CD14-positive monocyte (primary cell): ENCODE data around the gene ZNF511. TPM values are rescaled to one million over a fixed set of nuclear protein-coding genes. Genes with fewer than 3 reads are reported as not detected.

Source experiments
- DNase-seq, 3 donors: peaks; one replicate each; pipeline ENCODE4 v3.0.0-alpha.2; 2011 to 2022
- H2AFZ ChIP-seq: 2 replicates; pipeline ENCODE4 v1.6.0; 2012; ENCODE audit warnings: mild to moderate bottlenecking, low read depth, low read length, inconsistent platforms; ENCODE audit not compliant: insufficient read depth, poor library complexity, severe bottlenecking
- H3K27ac ChIP-seq, 2 donors: 1 replicate in 1 of 2; 2 replicates in 1 of 2; pipeline ENCODE4 v1.5.1; 2012 to 2013; ENCODE audit warnings: low read length in 2 of 2, control low read depth in 1 of 2, inconsistent platforms in 1 of 2, low read depth in 1 of 2, mild to moderate bottlenecking in 1 of 2
- H3K27me3 ChIP-seq, 2 donors: one replicate each; pipeline versions ENCODE4 v1.6.0 to v1.6.1; 2011 to 2013; ENCODE audit warnings: low read length in 2 of 2; ENCODE audit not compliant: control insufficient read depth in 2 of 2, insufficient read depth in 2 of 2
- H3K36me3 ChIP-seq, 2 donors: replicated peaks in 1 of 2; 1 replicate in 1 of 2; 2 replicates in 1 of 2; pipeline versions ENCODE4 v1.5.1 to v1.6.1; 2012 to 2013; ENCODE audit warnings: low read length in 2 of 2, control low read depth in 1 of 2, inconsistent platforms in 1 of 2, mild to moderate bottlenecking in 1 of 2; ENCODE audit not compliant: insufficient read depth in 2 of 2, control insufficient read depth in 1 of 2
- H3K4me1 ChIP-seq, 2 donors: 1 replicate in 1 of 2; 2 replicates in 1 of 2; pipeline versions ENCODE4 v1.5.1 to v1.6.1; 2012 to 2013; ENCODE audit warnings: low read length in 2 of 2, control low read depth in 1 of 2, inconsistent platforms in 1 of 2, mild to moderate bottlenecking in 1 of 2, moderate library complexity in 1 of 2; ENCODE audit not compliant: insufficient read depth in 2 of 2, control insufficient read depth in 1 of 2
- H3K4me2 ChIP-seq: replicated peaks from 2 replicates; pipeline ENCODE3; 2012; ENCODE audit warnings: low read length, moderate library complexity, mild to moderate bottlenecking; ENCODE audit not compliant: poor library complexity, severe bottlenecking; ENCODE audit errors: extremely low read depth
- H3K4me3 ChIP-seq, 3 experiments: fragments of 200-600 bp in 1 of 3; sonication (generic) in 1 of 3; replicated peaks in 1 of 3; 1 replicate in 2 of 3; 2 replicates in 1 of 3; pipeline ENCODE4 v1.5.1; 2011 to 2013; ENCODE audit warnings: low read length in 3 of 3, mild to moderate bottlenecking in 3 of 3, control low read depth in 2 of 3, low read depth in 2 of 3, inconsistent platforms in 1 of 3, moderate library complexity in 1 of 3
- H3K79me2 ChIP-seq: 2 replicates; pipeline ENCODE4 v1.6.0; 2012; ENCODE audit warnings: mild to moderate bottlenecking, control low read depth, inconsistent platforms, low read length, moderate library complexity; ENCODE audit not compliant: insufficient read depth
- H3K9ac ChIP-seq: 2 replicates; pipeline ENCODE4 v1.6.0; 2017; ENCODE audit warnings: low read length, mild to moderate bottlenecking; ENCODE audit not compliant: insufficient read depth, poor library complexity, severe bottlenecking
- H3K9me3 ChIP-seq, 2 donors: replicated peaks in 1 of 2; 1 replicate in 1 of 2; 2 replicates in 1 of 2; pipeline versions ENCODE4 v1.5.1 to v1.6.1; 2012 to 2013; ENCODE audit warnings: low read length in 2 of 2, control low read depth in 1 of 2; ENCODE audit not compliant: control insufficient read depth in 1 of 2, insufficient read depth in 1 of 2
- H4K20me1 ChIP-seq: 2 replicates; pipeline ENCODE4 v1.6.0; 2012; ENCODE audit warnings: mild to moderate bottlenecking, low read length, control low read depth, moderate library complexity; ENCODE audit not compliant: insufficient read depth
- H3K27ac Mint-ChIP-seq, 7 donors: one replicate each; pipeline ENCODE4 v1.8.0; 2020; ENCODE audit warnings: mild to moderate bottlenecking in 7 of 7, mixed read lengths in 7 of 7, moderate library complexity in 6 of 7, inconsistent platforms in 2 of 7
- H3K27me3 Mint-ChIP-seq, 3 donors: one replicate each; pipeline ENCODE4 v1.8.0; 2021 to 2022; ENCODE audit warnings: low read depth in 3 of 3, mild to moderate bottlenecking in 3 of 3, mixed read lengths in 3 of 3, moderate library complexity in 3 of 3, inconsistent platforms in 1 of 3
- H3K36me3 Mint-ChIP-seq, 2 donors: one replicate each; pipeline ENCODE4 v1.8.0; 2020; ENCODE audit warnings: mixed read lengths in 2 of 2, inconsistent platforms in 1 of 2, mild to moderate bottlenecking in 1 of 2
- H3K4me1 Mint-ChIP-seq: one replicate; pipeline ENCODE4 v1.8.0; 2020; ENCODE audit warnings: mild to moderate bottlenecking, mixed read lengths
- H3K4me3 Mint-ChIP-seq, 2 donors: one replicate each; pipeline ENCODE4 v1.8.0; 2020; ENCODE audit warnings: mild to moderate bottlenecking in 2 of 2, mixed read lengths in 2 of 2, moderate library complexity in 1 of 2
- H3K9me3 Mint-ChIP-seq, 7 donors: one replicate each; pipeline ENCODE4 v1.8.0; 2020 to 2022; ENCODE audit warnings: mixed read lengths in 7 of 7, mild to moderate bottlenecking in 6 of 7, moderate library complexity in 6 of 7, inconsistent platforms in 2 of 7
- WGBS: methylation state at CpG from one replicate; pipeline ENCODE4 v1.1.5; 2013; ENCODE audit warnings: missing lambda C conversion rate; ENCODE audit not compliant: insufficient coverage; 5-methylcytosine and 5-hydroxymethylcytosine counted together
- intact Hi-C, 2 donors: fragments of 100-400 bp; cut with micrococcal nuclease; formaldehyde crosslinking; loops; one replicate each; pipeline versions ENCODE4 v1.15.0 to v1.15.1; 2023
- polyA plus RNA-seq, 3 donors: library from polyadenylated mRNA; depleted of rRNA in 1 of 3; unstranded in 2 of 3; stranded (reverse) in 1 of 3; fragments of 300-500 nt in 2 of 3; fragments of >200 nt in 1 of 3; fragmentation: Illumina TruSeq in 2 of 3; gene quantifications; 1 replicate in 2 of 3; 2 replicates in 1 of 3; pipeline ENCODE4 v1.2.3, GENCODE V29; 2012 to 2021
- TF ChIP-seq, protein P1 (sequence below): fragments of 200-600 bp; IDR thresholded peaks from one replicate; pipeline ENCODE4 v1.8.0; 2022; ENCODE audit warnings: antibody characterized with exemption, mild to moderate bottlenecking

ZNF511 gene
- polyA plus RNA-seq, 3 donors: 30.3 to 118 (median 84.7) TPM

DNA sequence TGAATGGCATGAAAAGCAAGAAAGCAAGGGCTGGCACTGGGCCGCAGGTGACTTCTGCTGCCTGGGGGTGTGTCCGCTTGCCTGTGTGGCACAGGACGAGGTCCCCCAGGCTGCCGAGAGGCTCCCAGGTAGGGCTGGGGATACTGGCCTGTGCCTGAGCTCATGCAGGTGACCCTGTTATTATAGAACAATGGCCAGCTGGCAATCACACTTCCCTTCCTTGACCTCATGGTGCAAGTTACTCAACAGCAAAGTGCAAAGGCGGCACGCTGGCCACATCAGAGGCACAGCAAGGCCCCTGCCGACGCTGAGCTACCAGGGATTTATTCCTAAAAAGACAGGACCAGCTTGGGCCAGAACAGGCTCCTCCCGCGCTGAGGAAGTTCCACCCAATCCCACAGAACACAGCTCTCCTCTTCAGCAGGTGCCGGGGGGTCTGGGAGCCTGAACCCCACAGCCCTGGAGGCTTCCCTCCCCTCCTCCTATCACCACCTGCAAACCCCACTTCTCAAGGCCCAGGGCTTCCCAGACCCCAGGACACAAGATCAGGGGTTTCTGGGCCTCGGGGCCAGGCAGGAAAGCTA, 30.6 kb upstream of the ZNF511 start:
- Histone ChIP-seq H3K27ac (peak overlapping the region; percentile 96 to 99), H4K20me1 (peaks cover 31% of the 10 kb centered on the region), H3K27me3 (no peaks in the 10 kb centered on the region), H3K36me3 (peaks cover 30 to 36% of the 10 kb centered on the region in 2 donors), H3K9me3 (no peaks in the 10 kb centered on the region), H3K79me2 (peaks cover 32% of the 10 kb centered on the region), H3K4me1 (peaks cover 73 to 83% of the 10 kb centered on the region in 2 donors), H3K9ac (peak overlapping the region; percentile 97), H2AFZ (no peak overlapping the region), H3K4me3 (peak overlapping the region in 1 of 3 experiments; percentile 94), H3K4me2 (peak overlapping the region; percentile 99)
- WGBS: 16% methylated on average over 9 of the region's 12 CpGs
- intact Hi-C loops: loop anchor here (2.0 kb wide), 3 partner anchors 15 to 31 kb away; partner anchors contain the start of genes TUBGCP2 (in 1 of the 2) and ZNF511 (in 1 of the 2)
- Mint-ChIP-seq H3K4me1 (peaks cover 57% of the 10 kb centered on the region), H3K27ac (peak overlapping the region; percentile 99 to 100 (median 100)), H3K27me3 (peaks cover 0 to 15% (median 2%) of the 10 kb centered on the region in 3 donors), H3K9me3 (peaks cover 0 to 2% (median 0%) of the 10 kb centered on the region in 7 donors), H3K36me3 (peaks cover 30 to 35% of the 10 kb centered on the region in 2 donors), H3K4me3 (peak overlapping the region; percentile 83 to 91)
- peak; percentile 62 to 70 (median 70) for DNase-seq
- TF ChIP-seq, protein P1, sequence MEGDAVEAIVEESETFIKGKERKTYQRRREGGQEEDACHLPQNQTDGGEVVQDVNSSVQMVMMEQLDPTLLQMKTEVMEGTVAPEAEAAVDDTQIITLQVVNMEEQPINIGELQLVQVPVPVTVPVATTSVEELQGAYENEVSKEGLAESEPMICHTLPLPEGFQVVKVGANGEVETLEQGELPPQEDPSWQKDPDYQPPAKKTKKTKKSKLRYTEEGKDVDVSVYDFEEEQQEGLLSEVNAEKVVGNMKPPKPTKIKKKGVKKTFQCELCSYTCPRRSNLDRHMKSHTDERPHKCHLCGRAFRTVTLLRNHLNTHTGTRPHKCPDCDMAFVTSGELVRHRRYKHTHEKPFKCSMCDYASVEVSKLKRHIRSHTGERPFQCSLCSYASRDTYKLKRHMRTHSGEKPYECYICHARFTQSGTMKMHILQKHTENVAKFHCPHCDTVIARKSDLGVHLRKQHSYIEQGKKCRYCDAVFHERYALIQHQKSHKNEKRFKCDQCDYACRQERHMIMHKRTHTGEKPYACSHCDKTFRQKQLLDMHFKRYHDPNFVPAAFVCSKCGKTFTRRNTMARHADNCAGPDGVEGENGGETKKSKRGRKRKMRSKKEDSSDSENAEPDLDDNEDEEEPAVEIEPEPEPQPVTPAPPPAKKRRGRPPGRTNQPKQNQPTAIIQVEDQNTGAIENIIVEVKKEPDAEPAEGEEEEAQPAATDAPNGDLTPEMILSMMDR: no peak

DNA sequence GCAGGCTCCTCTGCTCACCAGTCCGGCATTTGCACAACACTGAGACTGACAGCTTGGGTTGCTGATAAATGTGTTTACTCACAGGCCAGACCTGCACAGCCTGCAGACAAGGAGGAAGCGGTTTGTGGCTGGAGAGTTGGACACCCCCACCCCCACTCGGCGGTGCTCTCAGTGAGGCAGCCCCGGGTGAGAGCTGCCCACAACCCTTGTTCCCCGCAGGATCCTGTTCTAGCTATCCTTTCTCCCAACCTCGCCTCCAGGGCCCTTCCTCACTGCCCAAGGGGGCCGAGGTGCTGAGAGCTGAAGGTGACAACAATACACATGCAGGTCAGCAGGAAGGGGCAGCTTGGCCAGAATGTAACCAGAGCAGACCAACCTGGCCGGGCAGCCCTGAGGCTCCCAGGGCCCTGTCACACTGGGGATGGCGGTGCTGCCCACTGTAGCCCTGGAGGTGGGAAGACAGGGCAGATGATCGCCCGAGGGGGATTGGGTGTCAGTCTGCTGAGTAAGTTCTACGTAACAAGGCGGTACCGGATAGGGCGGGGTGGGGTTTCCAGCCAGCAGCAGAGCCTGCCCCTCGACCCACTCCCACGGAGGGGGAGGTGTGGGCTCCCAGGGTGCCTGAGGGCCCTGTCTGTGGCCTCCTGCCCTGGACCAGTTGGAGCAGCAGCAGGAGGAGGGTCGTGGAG, 30.0 kb upstream of the ZNF511 start:
- Histone ChIP-seq H3K9me3 (no peaks in the 10 kb centered on the region), H2AFZ (no peak overlapping the region), H4K20me1 (peaks cover 24% of the 10 kb centered on the region), H3K4me3 (peak overlapping the region in 2 of 3 experiments; percentile 21 to 94), H3K4me1 (peaks cover 73 to 78% of the 10 kb centered on the region in 2 donors), H3K79me2 (peaks cover 32% of the 10 kb centered on the region), H3K27ac (peak overlapping the region; percentile 96 to 99), H3K36me3 (peaks cover 30 to 36% of the 10 kb centered on the region in 2 donors), H3K27me3 (no peaks in the 10 kb centered on the region), H3K4me2 (peak overlapping the region; percentile 99), H3K9ac (peak overlapping the region; percentile 97)
- intact Hi-C loops: loop anchor here (2.0 kb wide), 3 partner anchors 14 to 30 kb away; partner anchors contain the start of genes TUBGCP2 (in 1 of the 2) and ZNF511 (in 1 of the 2)
- WGBS: 4% methylated on average over 5 of the region's 19 CpGs
- Mint-ChIP-seq H3K27me3 (peaks cover 0 to 14% (median 2%) of the 10 kb centered on the region in 3 donors), H3K27ac (peak overlapping the region; percentile 99 to 100 (median 100)), H3K36me3 (peaks cover 34 to 39% of the 10 kb centered on the region in 2 donors), H3K9me3 (peaks cover 0 to 2% (median 0%) of the 10 kb centered on the region in 7 donors), H3K4me3 (peak overlapping the region; percentile 83 to 91), H3K4me1 (peaks cover 57% of the 10 kb centered on the region)
- peak; percentile 96 to 98 (median 97) for DNase-seq
- TF ChIP-seq, protein P1: no peak
